ENCODE data around the gene MYCBP. TPM values are rescaled to one million over a fixed set of nuclear protein-coding genes. Genes with fewer than 3 reads are reported as not detected.

MYCBP gene
- total RNA-seq, 1 experiment from 2014 or later: 51.9 TPM

DNA sequence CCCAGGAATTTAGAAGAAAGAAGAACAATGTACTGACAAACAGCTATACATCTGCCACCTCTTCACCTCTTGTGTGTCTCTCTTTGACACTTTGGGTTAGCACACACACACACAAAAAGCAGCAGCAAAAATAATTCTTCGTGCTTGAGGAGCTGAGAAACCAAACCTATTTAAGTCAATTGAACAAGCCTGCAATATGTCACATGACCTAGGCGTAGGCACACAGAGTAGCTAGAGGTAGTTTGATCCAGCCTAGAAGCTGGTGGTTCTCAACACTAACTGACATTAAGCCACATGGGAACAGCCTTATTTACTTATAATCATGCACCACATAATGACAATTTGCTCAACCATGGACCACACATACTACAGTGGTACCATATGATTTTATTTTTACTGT lies 45.8 kb downstream of the MYCBP start:
- no peak overlapping the region for H3K27ac ChIP-seq
- H3K36me3 ChIP-seq (ENCODE audit: low read depth): no peaks in the 10 kb centered on the region
- BruUV-seq (replicated peaks): no TSS peak
- H3K4me2 ChIP-seq: no peak overlapping the region
- TF ChIP-seq EZH2 (IDR thresholded peaks at IDR 0.05; ENCODE audit: low read depth): no peak
- TF ChIP-seq, protein P1, sequence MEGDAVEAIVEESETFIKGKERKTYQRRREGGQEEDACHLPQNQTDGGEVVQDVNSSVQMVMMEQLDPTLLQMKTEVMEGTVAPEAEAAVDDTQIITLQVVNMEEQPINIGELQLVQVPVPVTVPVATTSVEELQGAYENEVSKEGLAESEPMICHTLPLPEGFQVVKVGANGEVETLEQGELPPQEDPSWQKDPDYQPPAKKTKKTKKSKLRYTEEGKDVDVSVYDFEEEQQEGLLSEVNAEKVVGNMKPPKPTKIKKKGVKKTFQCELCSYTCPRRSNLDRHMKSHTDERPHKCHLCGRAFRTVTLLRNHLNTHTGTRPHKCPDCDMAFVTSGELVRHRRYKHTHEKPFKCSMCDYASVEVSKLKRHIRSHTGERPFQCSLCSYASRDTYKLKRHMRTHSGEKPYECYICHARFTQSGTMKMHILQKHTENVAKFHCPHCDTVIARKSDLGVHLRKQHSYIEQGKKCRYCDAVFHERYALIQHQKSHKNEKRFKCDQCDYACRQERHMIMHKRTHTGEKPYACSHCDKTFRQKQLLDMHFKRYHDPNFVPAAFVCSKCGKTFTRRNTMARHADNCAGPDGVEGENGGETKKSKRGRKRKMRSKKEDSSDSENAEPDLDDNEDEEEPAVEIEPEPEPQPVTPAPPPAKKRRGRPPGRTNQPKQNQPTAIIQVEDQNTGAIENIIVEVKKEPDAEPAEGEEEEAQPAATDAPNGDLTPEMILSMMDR (conservative IDR thresholded peaks at IDR 0.05): no peak
- no peak overlapping the region for H3K4me3 ChIP-seq
- no peaks in the 10 kb centered on the region for H3K9me3 ChIP-seq (ENCODE audit: insufficient read depth, low read depth)
- ChIA-PET CTCF (interaction anchor here (0.6 to 0.7 kb wide), 2 partner anchors 12 to 756 kb away, joined by 3 to 4 read pairs; no protein-coding TSS in a partner anchor), POLR2A (ENCODE audit: unreplicated experiment) (no interaction called here)
- no peaks in the 10 kb centered on the region for H4K20me1 ChIP-seq (ENCODE audit: insufficient read depth)
- DNase-seq: no peak
- peaks cover 95% of the 10 kb centered on the region for H3K27me3 ChIP-seq (ENCODE audit: insufficient read depth, low read depth)
- no peaks in the 10 kb centered on the region for H3K9me2 ChIP-seq (ENCODE audit: insufficient read depth)
- H3F3A ChIP-seq (ENCODE audit: insufficient read depth, low read depth): no peaks in the 10 kb centered on the region
- H3K79me2 ChIP-seq (ENCODE audit: low read depth): no peaks in the 10 kb centered on the region
- intact Hi-C loops (cut with micrococcal nuclease; ENCODE audit: unreplicated experiment): no loop called here
- H2AFZ ChIP-seq: no peak overlapping the region
- no peaks in the 10 kb centered on the region for H3K4me1 ChIP-seq (replicated peaks; ENCODE audit: insufficient read depth)

GRCh38 chr1:38826886-38827285 lies 46.3 kb downstream of the MYCBP start:
- Histone ChIP-seq H4K20me1 (ENCODE audit: insufficient read depth) (no peaks in the 10 kb centered on the region), H3K27ac (no peak overlapping the region), H3F3A (ENCODE audit: insufficient read depth, low read depth) (no peaks in the 10 kb centered on the region), H3K4me2 (no peak overlapping the region), H2AFZ (no peak overlapping the region), H3K27me3 (ENCODE audit: insufficient read depth, low read depth) (peaks cover 94% of the 10 kb centered on the region), H3K4me3 (no peak overlapping the region), H3K79me2 (ENCODE audit: low read depth) (no peaks in the 10 kb centered on the region), H3K9me3 (ENCODE audit: insufficient read depth, low read depth) (no peaks in the 10 kb centered on the region), H3K9me2 (ENCODE audit: insufficient read depth) (no peaks in the 10 kb centered on the region), H3K4me1 (replicated peaks; ENCODE audit: insufficient read depth) (no peaks in the 10 kb centered on the region), H3K36me3 (ENCODE audit: low read depth) (no peaks in the 10 kb centered on the region)
- DNase-seq: no peak
- CTCF ChIA-PET: interaction anchor here (0.6 kb wide), 1 partner anchor 13 kb away, joined by 4 read pairs; no protein-coding TSS in a partner anchor
- POLR2A ChIA-PET (ENCODE audit: unreplicated experiment): no interaction called here
- no TSS peak for BruUV-seq (replicated peaks)
- TF ChIP-seq, protein P1 (conservative IDR thresholded peaks at IDR 0.05): no peak
- TF ChIP-seq EZH2 (IDR thresholded peaks at IDR 0.05; ENCODE audit: low read depth): no peak
- intact Hi-C loops (cut with micrococcal nuclease; ENCODE audit: unreplicated experiment): no loop called here

DNA sequence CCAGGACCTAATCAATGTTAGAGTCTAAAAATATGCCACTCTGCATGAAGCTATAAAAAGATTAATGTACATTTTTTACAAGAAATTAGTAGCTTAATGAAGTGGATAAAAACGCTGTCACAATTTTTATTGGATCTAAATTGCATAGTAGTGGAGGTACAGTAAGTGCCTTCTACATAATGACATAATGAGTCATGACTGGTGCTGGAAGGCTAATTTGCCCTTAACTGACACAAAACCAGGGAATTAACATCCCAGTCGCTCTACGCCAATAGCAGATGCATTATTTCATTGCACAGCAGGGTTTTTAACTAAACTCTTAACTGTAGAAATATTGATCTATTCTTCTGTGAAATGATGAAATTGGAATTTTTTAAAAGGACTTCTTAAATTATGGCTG lies 46.9 kb downstream of the MYCBP start:
- no peaks in the 10 kb centered on the region for H3K4me1 ChIP-seq (replicated peaks; ENCODE audit: insufficient read depth)
- POLR2A ChIA-PET (ENCODE audit: unreplicated experiment): no interaction called here

More for the DNA sequence above, 46.9 kb downstream of the MYCBP start:
- CTCF ChIA-PET: no interaction called here
- Histone ChIP-seq H3K79me2 (ENCODE audit: low read depth) (no peaks in the 10 kb centered on the region), H3K4me3 (no peak overlapping the region), H3K27ac (no peak overlapping the region), H2AFZ (no peak overlapping the region), H3K4me2 (no peak overlapping the region), H3K27me3 (ENCODE audit: insufficient read depth, low read depth) (peaks cover 94% of the 10 kb centered on the region), H4K20me1 (ENCODE audit: insufficient read depth) (no peaks in the 10 kb centered on the region), H3K36me3 (ENCODE audit: low read depth) (no peaks in the 10 kb centered on the region), H3F3A (ENCODE audit: insufficient read depth, low read depth) (no peaks in the 10 kb centered on the region), H3K9me2 (ENCODE audit: insufficient read depth) (no peaks in the 10 kb centered on the region), H3K9me3 (ENCODE audit: insufficient read depth, low read depth) (no peaks in the 10 kb centered on the region)
- DNase-seq: no peak
- intact Hi-C loops (cut with micrococcal nuclease; ENCODE audit: unreplicated experiment): no loop called here
- TF ChIP-seq, protein P1 (conservative IDR thresholded peaks at IDR 0.05): no peak
- no peak for TF ChIP-seq EZH2 (IDR thresholded peaks at IDR 0.05; ENCODE audit: low read depth)
- no TSS peak for BruUV-seq (replicated peaks)
